HEK293T (cell line): ENCODE results near the gene ISL1.
A peak's percentile ranks its signal among the peaks of the same experiment; 100 is the strongest.

Source experiments
- CTCF ChIA-PET: fragments of 350-600 bp; formaldehyde crosslinking; extraction: SDS; loops from one replicate; lab custom pipeline; 2021; ENCODE audit warnings: antibody characterized with exemption, inconsistent platforms; lab: Yijun Ruan, JAX
- POLR2A ChIA-PET: fragments of 350-600 bp; formaldehyde crosslinking; extraction: SDS; loops from one replicate; lab custom pipeline; 2020; ENCODE audit warnings: antibody characterized with exemption, inconsistent platforms; lab: Yijun Ruan, JAX
- DNase-seq: peaks from one replicate; pipeline ENCODE4 v3.0.0; 2012; ENCODE audit warnings: mixed read lengths; ENCODE audit errors: extremely low spot score
- ARNT ChIP-seq: fragments of 450-650 bp; IDR thresholded peaks from 2 replicates; pipeline ENCODE4 v1.6.1; 2017; ENCODE audit warnings: mild to moderate bottlenecking
- BHLHE40 ChIP-seq: fragments of 450-650 bp; IDR thresholded peaks from 2 replicates; pipeline ENCODE4 v1.6.1; 2016; ENCODE audit warnings: mild to moderate bottlenecking, moderate library complexity, borderline replicate concordance
- CTBP1 ChIP-seq: fragments of 450-650 bp; IDR thresholded peaks from 2 replicates; pipeline ENCODE4 v1.6.1; 2016; ENCODE audit warnings: borderline replicate concordance
- ELF4 ChIP-seq: fragments of 450-650 bp; IDR thresholded peaks from 2 replicates; pipeline ENCODE4 v1.6.1; 2017; ENCODE audit warnings: antibody characterized with exemption
- FOXA1 ChIP-seq: fragments of 450-650 bp; IDR thresholded peaks from 2 replicates; pipeline ENCODE4 v1.6.1; 2016; ENCODE audit warnings: mild to moderate bottlenecking
- FOXK2 ChIP-seq: fragments of 450-650 bp; IDR thresholded peaks from 2 replicates; pipeline ENCODE4 v1.6.1; 2016; ENCODE audit warnings: mild to moderate bottlenecking
- FOXM1 ChIP-seq: fragments of 450-650 bp; IDR thresholded peaks from 2 replicates; pipeline ENCODE4 v1.6.1; 2017; ENCODE audit warnings: mild to moderate bottlenecking, borderline replicate concordance
- HDGF ChIP-seq: fragments of 450-650 bp; IDR thresholded peaks from 2 replicates; pipeline ENCODE4 v1.6.1; 2017; ENCODE audit warnings: antibody characterized with exemption, borderline replicate concordance
- L3MBTL2 ChIP-seq: fragments of 450-650 bp; conservative IDR thresholded peaks from 2 replicates; pipeline ENCODE4 v1.6.1; 2016; ENCODE audit warnings: mild to moderate bottlenecking
- LEF1 ChIP-seq: fragments of 450-650 bp; IDR thresholded peaks from 2 replicates; pipeline ENCODE4 v1.6.1; 2017; ENCODE audit warnings: mild to moderate bottlenecking, borderline replicate concordance
- NFRKB ChIP-seq: fragments of 450-650 bp; IDR thresholded peaks from 2 replicates; pipeline ENCODE4 v1.6.1; 2016; ENCODE audit warnings: mild to moderate bottlenecking, moderate library complexity
- SP1 ChIP-seq: fragments of 450-650 bp; IDR thresholded peaks from 2 replicates; pipeline ENCODE4 v1.6.1; 2017
- SUZ12 ChIP-seq: fragments of 450-650 bp; IDR thresholded peaks from 2 replicates; pipeline ENCODE4 v1.6.1; 2016; ENCODE audit warnings: mild to moderate bottlenecking
- TARDBP ChIP-seq: fragments of 450-650 bp; IDR thresholded peaks from 2 replicates; pipeline ENCODE4 v1.6.1; 2016
- ZNF384 ChIP-seq: fragments of 450-650 bp; IDR thresholded peaks from 2 replicates; pipeline ENCODE4 v1.6.1; 2016
- TF ChIP-seq, protein P1 (sequence below): fragments of 450-650 bp; IDR thresholded peaks from 2 replicates; pipeline ENCODE4 v1.6.1; 2016

The ISL1 gene

DNA sequence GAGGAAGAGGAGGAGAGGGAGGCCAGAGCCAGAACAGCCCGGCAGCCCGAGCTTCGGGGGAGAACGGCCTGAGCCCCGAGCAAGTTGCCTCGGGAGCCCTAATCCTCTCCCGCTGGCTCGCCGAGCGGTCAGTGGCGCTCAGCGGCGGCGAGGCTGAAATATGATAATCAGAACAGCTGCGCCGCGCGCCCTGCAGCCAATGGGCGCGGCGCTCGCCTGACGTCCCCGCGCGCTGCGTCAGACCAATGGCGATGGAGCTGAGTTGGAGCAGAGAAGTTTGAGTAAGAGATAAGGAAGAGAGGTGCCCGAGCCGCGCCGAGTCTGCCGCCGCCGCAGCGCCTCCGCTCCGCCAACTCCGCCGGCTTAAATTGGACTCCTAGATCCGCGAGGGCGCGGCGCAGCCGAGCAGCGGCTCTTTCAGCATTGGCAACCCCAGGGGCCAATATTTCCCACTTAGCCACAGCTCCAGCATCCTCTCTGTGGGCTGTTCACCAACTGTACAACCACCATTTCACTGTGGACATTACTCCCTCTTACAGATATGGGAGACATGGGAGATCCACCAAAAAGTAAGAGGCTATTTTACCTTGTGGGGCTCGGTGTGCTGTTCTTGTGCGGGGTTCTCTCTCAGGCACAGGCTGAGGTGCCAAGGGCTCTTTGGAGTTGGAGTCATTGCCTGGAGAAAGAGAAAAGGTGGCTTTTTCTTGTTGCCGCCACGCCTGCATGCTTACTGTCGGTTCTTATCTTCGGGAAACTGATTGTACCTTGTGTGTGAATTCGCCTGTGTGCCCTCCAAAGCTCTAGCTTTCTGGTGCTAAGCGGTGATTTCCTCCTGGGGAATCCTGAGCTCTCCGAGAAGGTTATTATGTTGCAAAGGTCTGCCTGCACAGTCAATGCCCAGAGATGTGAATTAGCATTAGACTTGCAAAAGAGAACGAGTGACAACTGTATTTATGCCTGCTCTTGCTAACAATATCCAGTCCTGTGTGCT is at the start of gene ISL1:
Gene ISL1 (plus strand): TSS at position 318 of the 991 bp plus-strand sequence. CDS start 224 bp downstream, at position 542.
- TF ChIP-seq FOXK2 (no peak), ELF4 (peak; percentile 41; the same call in 1 of the 2 replicates), BHLHE40 (no peak), L3MBTL2 (no peak)
- CTCF ChIA-PET, result interaction anchor here (0.7 kb wide), 1 partner anchor 47 kb away, joined by 4 read pairs; no protein-coding TSS in a partner anchor
- POLR2A ChIA-PET, result interaction anchor here (0.7 to 3.0 kb wide), 7 partner anchors 9 to 104 kb away, joined by 3 to 14 read pairs (median 4); no protein-coding TSS in a partner anchor
- DNase-seq, result peak; percentile 76

DNA sequence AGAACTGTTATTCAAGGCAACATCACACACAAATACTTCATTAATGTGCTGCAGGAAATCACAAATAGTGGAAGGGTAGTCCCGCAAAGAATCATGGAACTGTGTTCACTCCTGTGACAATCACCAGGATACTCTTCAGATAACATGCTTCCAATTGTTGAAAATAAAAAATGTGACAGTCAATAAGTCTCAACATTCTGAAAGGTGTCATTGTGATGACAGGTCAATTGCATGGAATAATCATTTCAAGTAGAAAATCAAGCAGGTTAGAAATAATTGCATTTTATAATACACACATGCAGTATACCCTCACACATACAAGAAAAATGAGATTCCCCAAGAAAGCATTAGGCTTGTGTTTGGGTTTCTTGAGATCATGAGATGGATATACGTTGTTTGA is 46.4 kb upstream of the ISL1 start:
- no peak for DNase-seq
- ChIA-PET CTCF (no interaction called here), POLR2A (no interaction called here)
- no peak for TF ChIP-seq FOXA1

DNA sequence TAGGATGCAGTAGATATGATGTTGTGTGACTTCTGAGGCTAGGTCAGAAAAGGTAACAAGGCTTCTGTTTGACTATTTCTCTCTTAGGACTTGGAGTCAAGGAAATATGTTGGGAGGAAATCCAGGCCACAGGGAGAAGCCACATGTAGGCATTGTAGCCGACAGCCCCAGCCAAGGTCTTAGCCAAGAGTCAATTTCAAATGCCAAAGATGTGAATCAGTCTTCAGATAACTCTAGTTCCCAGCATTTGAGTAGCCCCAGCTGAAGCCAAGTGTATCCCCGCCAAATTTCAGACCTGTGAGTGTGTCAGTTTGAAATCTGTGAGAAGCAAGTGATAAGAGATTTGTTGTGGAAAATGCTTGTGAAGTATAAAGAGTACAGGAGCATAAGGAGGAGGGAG is 38.1 kb upstream of the ISL1 start:
- DNase-seq, result no peak
- TF ChIP-seq NFRKB, result no peak
- no peak for TF ChIP-seq ZNF384
- no peak for TF ChIP-seq HDGF
- TF ChIP-seq BHLHE40, result no peak
- no peak for TF ChIP-seq CTBP1
- no peak for TF ChIP-seq ARNT
- TF ChIP-seq TARDBP, result no peak
- POLR2A ChIA-PET, result no interaction called here
- CTCF ChIA-PET, result no interaction called here

DNA sequence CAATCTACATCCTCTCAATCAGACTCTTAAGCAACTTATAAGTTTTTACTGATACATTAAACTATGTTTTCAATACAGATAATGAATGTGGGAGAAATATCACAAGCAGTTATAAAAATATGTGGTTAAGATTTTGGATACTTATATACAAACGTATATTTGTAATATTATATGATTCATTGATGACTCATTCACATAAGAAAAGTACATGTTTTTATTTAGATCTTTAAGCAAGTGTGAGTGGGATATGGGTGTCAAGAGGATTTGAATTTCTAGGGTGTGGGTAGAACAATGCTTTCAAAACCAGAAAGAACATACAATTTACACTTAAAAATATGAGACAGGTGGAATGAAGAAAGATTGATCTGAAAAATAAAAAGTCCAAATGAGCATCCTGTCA is 36.1 kb upstream of the ISL1 start:
- ChIA-PET CTCF (interaction anchor here (1.1 kb wide), 1 partner anchor 384 kb away, joined by 4 read pairs; no protein-coding TSS in a partner anchor), POLR2A (interaction anchor here (0.7 kb wide), 1 partner anchor 384 kb away, joined by 3 read pairs; no protein-coding TSS in a partner anchor)
- DNase-seq, result no peak
- TF ChIP-seq FOXA1 (no peak), L3MBTL2 (no peak), FOXM1 (no peak), SP1 (no peak), ELF4 (no peak), LEF1 (no peak), CTBP1 (no peak), HDGF (no peak), BHLHE40 (no peak), TARDBP (no peak), NFRKB (no peak), FOXK2 (no peak), SUZ12 (no peak), ZNF384 (no peak), ARNT (no peak)
- TF ChIP-seq, protein P1, sequence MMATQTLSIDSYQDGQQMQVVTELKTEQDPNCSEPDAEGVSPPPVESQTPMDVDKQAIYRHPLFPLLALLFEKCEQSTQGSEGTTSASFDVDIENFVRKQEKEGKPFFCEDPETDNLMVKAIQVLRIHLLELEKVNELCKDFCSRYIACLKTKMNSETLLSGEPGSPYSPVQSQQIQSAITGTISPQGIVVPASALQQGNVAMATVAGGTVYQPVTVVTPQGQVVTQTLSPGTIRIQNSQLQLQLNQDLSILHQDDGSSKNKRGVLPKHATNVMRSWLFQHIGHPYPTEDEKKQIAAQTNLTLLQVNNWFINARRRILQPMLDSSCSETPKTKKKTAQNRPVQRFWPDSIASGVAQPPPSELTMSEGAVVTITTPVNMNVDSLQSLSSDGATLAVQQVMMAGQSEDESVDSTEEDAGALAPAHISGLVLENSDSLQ, result no peak

DNA sequence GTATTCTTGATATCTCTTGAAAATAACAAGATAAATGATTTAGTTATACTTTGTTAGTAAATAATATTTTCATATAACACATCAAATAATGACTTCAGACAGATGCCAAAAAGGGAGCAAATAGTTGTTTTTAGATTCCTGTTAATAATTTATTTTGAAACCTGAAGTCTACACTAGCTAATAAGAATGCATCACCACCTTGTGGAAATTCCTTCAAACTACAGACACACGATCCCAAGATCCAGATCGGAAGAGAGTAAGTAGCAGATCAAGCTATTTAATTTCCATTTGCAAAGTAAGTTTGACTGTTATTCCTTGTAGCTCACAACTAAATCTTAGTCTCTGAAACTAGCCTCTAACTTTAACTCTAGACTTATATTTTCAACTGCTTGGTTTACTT is 35.5 kb upstream of the ISL1 start:
- TF ChIP-seq ZNF384 (no peak), ELF4 (no peak), HDGF (no peak)
- CTCF ChIA-PET, result interaction anchor here (1.1 kb wide), 1 partner anchor 384 kb away, joined by 4 read pairs; no protein-coding TSS in a partner anchor
- DNase-seq, result no peak
- POLR2A ChIA-PET, result interaction anchor here (0.7 kb wide), 1 partner anchor 384 kb away, joined by 3 read pairs; no protein-coding TSS in a partner anchor

DNA sequence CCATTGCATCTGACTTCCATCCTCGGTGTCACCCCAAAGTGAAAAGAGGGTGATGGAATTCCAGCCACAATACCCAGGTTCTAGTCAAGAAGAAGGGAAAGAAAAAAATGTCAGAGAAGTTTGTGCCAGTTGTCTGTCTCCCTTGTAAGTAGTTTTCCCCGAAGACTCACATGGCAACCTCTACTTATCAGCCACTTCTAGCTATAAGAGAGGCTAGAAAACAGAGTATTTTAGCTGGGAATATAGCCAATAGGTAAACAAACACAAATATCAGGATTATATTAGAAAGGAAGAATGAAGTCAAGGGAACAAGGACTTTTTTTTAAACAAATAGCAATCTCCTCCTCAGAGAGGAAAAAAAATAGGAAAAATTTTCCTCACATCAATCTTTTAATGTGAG is 12.2 kb upstream of the ISL1 start:
- no peak for TF ChIP-seq SP1
- no peak for TF ChIP-seq ARNT
- TF ChIP-seq, protein P1, result no peak
- TF ChIP-seq SUZ12, result no peak
- no peak for TF ChIP-seq FOXA1
- TF ChIP-seq HDGF, result no peak
- no peak for TF ChIP-seq FOXK2
- no peak for TF ChIP-seq L3MBTL2
- TF ChIP-seq BHLHE40, result no peak
- no peak for TF ChIP-seq TARDBP
- POLR2A ChIA-PET, result no interaction called here
- DNase-seq, result no peak
- CTCF ChIA-PET, result interaction anchor here (0.9 kb wide), 1 partner anchor 17 kb away, joined by 3 read pairs; no protein-coding TSS in a partner anchor

DNA sequence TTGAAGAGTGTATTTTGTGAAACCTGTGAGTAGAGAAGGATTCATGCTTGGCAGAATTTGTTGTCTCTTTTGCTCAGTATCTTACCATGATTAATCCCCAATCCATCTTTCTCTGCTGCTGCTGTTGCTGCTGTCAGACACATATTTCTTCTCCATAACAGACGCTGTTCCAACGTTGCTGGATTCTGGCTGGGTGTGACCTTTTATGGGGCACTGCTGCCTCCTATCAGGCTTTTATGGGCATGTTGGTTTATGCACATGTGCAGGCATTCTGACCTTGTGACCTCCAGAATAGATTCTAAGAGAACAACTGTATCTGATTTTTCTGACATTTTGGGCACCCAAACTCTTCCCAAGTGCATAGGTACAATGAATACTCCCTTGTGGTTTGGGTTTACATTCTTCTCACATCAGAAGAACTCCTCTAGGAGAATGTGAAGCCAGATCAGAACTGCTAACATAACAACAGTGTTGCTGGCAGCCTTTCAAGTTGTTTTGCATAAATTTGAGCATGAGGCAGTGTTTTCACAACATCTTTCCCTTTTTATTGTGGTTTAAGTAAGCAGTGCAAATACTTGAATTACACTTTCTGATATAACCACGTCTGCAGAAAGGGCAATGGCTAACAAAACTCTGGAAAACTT is 9.2 kb upstream of the ISL1 start:
- POLR2A ChIA-PET, result no interaction called here
- TF ChIP-seq ELF4 (no peak), CTBP1 (peak; percentile 74)
- TF ChIP-seq, protein P1, result peak; percentile 94
- no peak for DNase-seq
- CTCF ChIA-PET, result interaction anchor here (0.6 kb wide), 1 partner anchor 411 kb away, joined by 3 read pairs; no protein-coding TSS in a partner anchor
